K562 (cell line): ENCODE results near the gene CDK5RAP3. TPM values are rescaled to one million over a fixed set of nuclear protein-coding genes. Genes with fewer than 3 reads are reported as not detected.

Experiments
- ARHGAP35 ChIP-seq: fragments of 450-650 bp; IDR thresholded peaks from 2 replicates; pipeline ENCODE4 v1.6.1; 2018; ENCODE audit not compliant: partially characterized antibody
- ARID1B ChIP-seq: fragments of 450-650 bp; IDR thresholded peaks from 2 replicates; pipeline ENCODE4 v1.6.1; 2016; ENCODE audit warnings: antibody characterized with exemption, mild to moderate bottlenecking, inconsistent platforms
- CBFA2T2 ChIP-seq: fragments of 450-650 bp; conservative IDR thresholded peaks from 2 replicates; pipeline ENCODE4 v1.6.1; 2017; ENCODE audit warnings: mild to moderate bottlenecking
- CHD2 ChIP-seq: IDR thresholded peaks from 2 replicates; pipeline ENCODE4 v1.6.1; 2011; ENCODE audit warnings: low read depth, low read length
- DMBX1 ChIP-seq: fragments of 250-450 bp; sonication (Bioruptor Pico); IDR thresholded peaks from 2 replicates; pipeline ENCODE4 v1.8.0; 2022; ENCODE audit warnings: inconsistent platforms, mild to moderate bottlenecking, moderate library complexity, borderline replicate concordance
- EGR1 ChIP-seq: fragments of 450-650 bp; conservative IDR thresholded peaks from 2 replicates; pipeline ENCODE4 v1.6.1; 2017; ENCODE audit warnings: mild to moderate bottlenecking
- FOSL1 ChIP-seq: fragments of 200-800 bp; sonication (Bioruptor generic); conservative IDR thresholded peaks from 2 replicates; pipeline ENCODE4 v1.6.1; 2016; ENCODE audit warnings: missing genetic modification characterization, missing compliant biosample characterization
- GATAD2B ChIP-seq: fragments of 450-650 bp; IDR thresholded peaks from 2 replicates; pipeline ENCODE4 v1.6.1; 2017; ENCODE audit warnings: mild to moderate bottlenecking, borderline replicate concordance
- JUN ChIP-seq, 2 experiments: sonication (generic) in 1 of 2; formaldehyde crosslinking in 1 of 2; IDR thresholded peaks; 2 replicates each; pipeline versions ENCODE4 v1.6.1 to v1.8.0; 2012 to 2022; ENCODE audit warnings: borderline replicate concordance in 2 of 2, mild to moderate bottlenecking in 2 of 2, improper control_type of control experiment in 1 of 2, low read depth in 1 of 2, low read length in 1 of 2, missing genetic modification reagents in 1 of 2
- KDM2B ChIP-seq: fragments of 250-450 bp; sonication (Bioruptor Pico); IDR thresholded peaks from 2 replicates; pipeline ENCODE4 v1.8.0; 2021; ENCODE audit warnings: mild to moderate bottlenecking, moderate library complexity
- L3MBTL2 ChIP-seq: fragments of 450-650 bp; IDR thresholded peaks from 2 replicates; pipeline ENCODE4 v1.6.1; 2016; ENCODE audit warnings: mild to moderate bottlenecking, moderate library complexity
- MECOM ChIP-seq: fragments of 250-450 bp; sonication (Bioruptor Pico); IDR thresholded peaks from 2 replicates; pipeline ENCODE4 v1.8.0; 2022; ENCODE audit warnings: inconsistent platforms
- MEIS2 ChIP-seq: fragments of 450-650 bp; IDR thresholded peaks from 2 replicates; pipeline ENCODE4 v1.6.1; 2014; ENCODE audit warnings: mild to moderate bottlenecking; ENCODE audit not compliant: partially characterized antibody
- PML ChIP-seq: IDR thresholded peaks from 2 replicates; pipeline ENCODE4 v1.6.1; 2012; ENCODE audit warnings: low read length, inconsistent platforms
- SRF ChIP-seq, 2 experiments: fragments of 250-450, 450-650 bp in 1 of 2; sonication (Bioruptor Pico) in 1 of 2; sonication (generic) in 1 of 2; formaldehyde crosslinking; IDR thresholded peaks; 2 replicates each; pipeline versions ENCODE4 v1.5.0 to v1.5.1; 2020 to 2022; ENCODE audit warnings: mild to moderate bottlenecking in 1 of 2, missing genetic modification reagents in 1 of 2
- TBP ChIP-seq: optimal IDR thresholded peaks from 2 replicates; pipeline ENCODE3; 2011; ENCODE audit warnings: low read depth, low read length, improper control_type of control experiment
- TCF7 ChIP-seq: sonication (generic); IDR thresholded peaks from 2 replicates; pipeline ENCODE4 v1.6.1; 2016; ENCODE audit warnings: antibody characterized with exemption, borderline replicate concordance
- ZFP36 ChIP-seq: fragments of 150-350 bp; IDR thresholded peaks from 2 replicates; pipeline ENCODE4 v1.6.1; 2018; ENCODE audit warnings: low read length, low read depth; ENCODE audit not compliant: partially characterized antibody
- ZNF589 ChIP-seq: fragments of 200-800 bp; sonication (Bioruptor generic); IDR thresholded peaks from 2 replicates; pipeline ENCODE4 v1.6.1; 2016; ENCODE audit warnings: low read depth, missing genetic modification characterization, missing compliant biosample characterization
- polyA plus RNA-seq, 8 experiments: library from polyadenylated mRNA; depleted of rRNA in 4 of 8; stranded (reverse) in 5 of 8; unstranded in 3 of 8; fragments of >200 nt; fragmentation: Nextera tagmentation in 2 of 8; fragmentation: Illumina TruSeq in 1 of 8; extraction: Ambion mirVana in 2 of 8; extraction: Trizol in 1 of 8; gene quantifications; 2 replicates each; pipeline versions ENCODE4 v1.2.1 to v1.2.3, GENCODE V29; 2011 to 2014; ENCODE audit warnings: inconsistent platforms in 1 of 8, missing spikeins in 1 of 8
- total RNA-seq, 7 experiments: library from RNA; depleted of rRNA in 6 of 7; stranded (reverse); fragments of >200 nt in 6 of 7; fragmentation: Illumina TruSeq in 2 of 7; extraction: Trizol in 2 of 7; gene quantifications; 2 replicates each; pipeline versions ENCODE4 v1.2.1 to v1.2.3, GENCODE V29; 2011 to 2021; ENCODE audit warnings: low replicate concordance in 1 of 7
- TF ChIP-seq, protein P1 (sequence below), 2 experiments: fragments of 200-800 bp in 1 of 2; sonication (Bioruptor generic) in 1 of 2; sonication (generic) in 1 of 2; formaldehyde crosslinking in 1 of 2; IDR thresholded peaks in 1 of 2; conservative IDR thresholded peaks in 1 of 2; 2 replicates each; pipeline versions ENCODE4 v1.5.0 to v1.6.1; 2016 to 2020; ENCODE audit warnings: missing compliant biosample characterization in 1 of 2, missing genetic modification characterization in 1 of 2, missing genetic modification reagents in 1 of 2
- TF ChIP-seq, protein P2 (sequence below): fragments of 250-450 bp; sonication (Bioruptor Pico); IDR thresholded peaks from 2 replicates; pipeline ENCODE4 v1.8.0; 2021; ENCODE audit warnings: borderline replicate concordance, mild to moderate bottlenecking, moderate library complexity; ENCODE audit not compliant: poor library complexity, severe bottlenecking
- TF ChIP-seq, protein P3 (sequence below): fragments of 450-650 bp; formaldehyde crosslinking; IDR thresholded peaks from 2 replicates; pipeline ENCODE4 v1.4.0; 2022; ENCODE audit warnings: missing genetic modification characterization
- TF ChIP-seq, protein P4 (sequence below): sonication (generic); formaldehyde crosslinking; IDR thresholded peaks from 2 replicates; pipeline ENCODE4 v1.9.0; 2022; ENCODE audit warnings: mild to moderate bottlenecking, missing genetic modification reagents
- TF ChIP-seq, protein P5 (sequence below): fragments of 250-450 bp; sonication (Bioruptor Pico); IDR thresholded peaks from 2 replicates; pipeline ENCODE4 v1.8.0; 2021; ENCODE audit warnings: mild to moderate bottlenecking, moderate library complexity

Gene CDK5RAP3
- total and polyA plus RNA-seq, 9 of the 15 experiments (the other 6 are each of a cell fraction or from before 2014, with no cell fraction given) = 44.2 to 202 (median 91.5) TPM

DNA sequence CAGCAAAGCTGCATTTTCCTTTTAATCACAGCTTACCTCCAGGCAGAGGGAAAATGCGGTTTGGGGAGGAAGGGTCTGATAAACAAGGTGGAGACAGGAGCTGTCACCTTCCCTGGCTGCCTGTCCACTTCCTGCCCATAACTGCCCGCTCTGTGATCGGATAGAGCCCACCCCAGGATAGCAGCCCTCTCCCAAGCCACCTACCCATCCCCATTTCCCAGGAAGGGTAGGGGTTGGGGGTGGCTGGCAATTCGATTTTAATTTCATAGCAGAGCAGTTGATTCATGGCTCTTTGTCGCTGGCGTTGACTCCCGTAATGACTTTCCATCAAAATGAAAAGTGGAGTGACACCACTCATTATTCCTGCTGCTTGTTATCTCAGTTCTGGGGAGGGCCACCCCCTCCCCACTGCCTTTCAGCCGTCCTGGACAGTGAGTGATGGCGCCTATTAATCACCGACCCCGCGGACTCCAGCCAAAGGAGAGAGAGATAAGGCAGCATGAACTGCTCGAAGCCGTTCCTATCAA lies 11.2 kb downstream of the CDK5RAP3 start (continued):
- no peak for TF ChIP-seq KDM2B (CRISPR knock-in tag)
- peak; percentile 31; the same call in 1 of the 2 replicates for TF ChIP-seq PML
- TF ChIP-seq, protein P1, sequence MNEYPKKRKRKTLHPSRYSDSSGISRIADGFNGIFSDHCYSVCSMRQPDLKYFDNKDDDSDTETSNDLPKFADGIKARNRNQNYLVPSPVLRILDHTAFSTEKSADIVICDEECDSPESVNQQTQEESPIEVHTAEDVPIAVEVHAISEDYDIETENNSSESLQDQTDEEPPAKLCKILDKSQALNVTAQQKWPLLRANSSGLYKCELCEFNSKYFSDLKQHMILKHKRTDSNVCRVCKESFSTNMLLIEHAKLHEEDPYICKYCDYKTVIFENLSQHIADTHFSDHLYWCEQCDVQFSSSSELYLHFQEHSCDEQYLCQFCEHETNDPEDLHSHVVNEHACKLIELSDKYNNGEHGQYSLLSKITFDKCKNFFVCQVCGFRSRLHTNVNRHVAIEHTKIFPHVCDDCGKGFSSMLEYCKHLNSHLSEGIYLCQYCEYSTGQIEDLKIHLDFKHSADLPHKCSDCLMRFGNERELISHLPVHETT (CRISPR knock-in tag; conservative IDR thresholded peaks at IDR 0.05 in 1 of 2, IDR thresholded peaks at IDR 0.05 in 1 of 2) = peak in 1 of 2 experiments; percentile 19; a peak in 1 of 4 replicates
- peak; percentile 78 for TF ChIP-seq ARID1B
- TF ChIP-seq TBP = no peak
- peak; percentile 25; the same call in 1 of the 2 replicates for TF ChIP-seq DMBX1
- peak; percentile 73 for TF ChIP-seq EGR1
- TF ChIP-seq, protein P2, sequence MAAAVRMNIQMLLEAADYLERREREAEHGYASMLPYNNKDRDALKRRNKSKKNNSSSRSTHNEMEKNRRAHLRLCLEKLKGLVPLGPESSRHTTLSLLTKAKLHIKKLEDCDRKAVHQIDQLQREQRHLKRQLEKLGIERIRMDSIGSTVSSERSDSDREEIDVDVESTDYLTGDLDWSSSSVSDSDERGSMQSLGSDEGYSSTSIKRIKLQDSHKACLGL (CRISPR knock-in tag) = no peak
- TF ChIP-seq, protein P3, sequence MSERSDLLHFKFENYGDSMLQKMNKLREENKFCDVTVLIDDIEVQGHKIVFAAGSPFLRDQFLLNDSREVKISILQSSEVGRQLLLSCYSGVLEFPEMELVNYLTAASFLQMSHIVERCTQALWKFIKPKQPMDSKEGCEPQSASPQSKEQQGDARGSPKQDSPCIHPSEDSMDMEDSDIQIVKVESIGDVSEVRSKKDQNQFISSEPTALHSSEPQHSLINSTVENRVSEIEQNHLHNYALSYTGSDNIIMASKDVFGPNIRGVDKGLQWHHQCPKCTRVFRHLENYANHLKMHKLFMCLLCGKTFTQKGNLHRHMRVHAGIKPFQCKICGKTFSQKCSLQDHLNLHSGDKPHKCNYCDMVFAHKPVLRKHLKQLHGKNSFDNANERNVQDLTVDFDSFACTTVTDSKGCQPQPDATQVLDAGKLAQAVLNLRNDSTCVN = no peak
- TF ChIP-seq TCF7 = 0 out of 2 replicates have a peak, but pooled peaks have one; percentile 8
- peak; percentile 85 for TF ChIP-seq GATAD2B
- peak; percentile 52 for TF ChIP-seq ZFP36
- peak; percentile 100 for TF ChIP-seq MEIS2
- no peak for TF ChIP-seq CHD2
- TF ChIP-seq CBFA2T2 = peak; percentile 46
- TF ChIP-seq, protein P4, sequence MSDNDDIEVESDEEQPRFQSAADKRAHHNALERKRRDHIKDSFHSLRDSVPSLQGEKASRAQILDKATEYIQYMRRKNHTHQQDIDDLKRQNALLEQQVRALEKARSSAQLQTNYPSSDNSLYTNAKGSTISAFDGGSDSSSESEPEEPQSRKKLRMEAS (CRISPR knock-in tag) = no peak; the same call in 1 of the 2 replicates
- TF ChIP-seq SRF (CRISPR knock-in tag; IDR thresholded peaks at IDR 0.05) = no peak
- TF ChIP-seq ZNF589 (CRISPR knock-in tag) = 0 out of 2 replicates have a peak, but pooled peaks have one; percentile 55
- TF ChIP-seq L3MBTL2 = peak; percentile 39; the same call in 1 of the 2 replicates
- TF ChIP-seq MECOM (CRISPR knock-in tag) = peak; percentile 56; the same call in 1 of the 2 replicates
- peak; percentile 66 for TF ChIP-seq FOSL1
- TF ChIP-seq, protein P5, sequence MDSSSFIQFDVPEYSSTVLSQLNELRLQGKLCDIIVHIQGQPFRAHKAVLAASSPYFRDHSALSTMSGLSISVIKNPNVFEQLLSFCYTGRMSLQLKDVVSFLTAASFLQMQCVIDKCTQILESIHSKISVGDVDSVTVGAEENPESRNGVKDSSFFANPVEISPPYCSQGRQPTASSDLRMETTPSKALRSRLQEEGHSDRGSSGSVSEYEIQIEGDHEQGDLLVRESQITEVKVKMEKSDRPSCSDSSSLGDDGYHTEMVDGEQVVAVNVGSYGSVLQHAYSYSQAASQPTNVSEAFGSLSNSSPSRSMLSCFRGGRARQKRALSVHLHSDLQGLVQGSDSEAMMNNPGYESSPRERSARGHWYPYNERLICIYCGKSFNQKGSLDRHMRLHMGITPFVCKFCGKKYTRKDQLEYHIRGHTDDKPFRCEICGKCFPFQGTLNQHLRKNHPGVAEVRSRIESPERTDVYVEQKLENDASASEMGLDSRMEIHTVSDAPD (CRISPR knock-in tag) = no peak
- TF ChIP-seq ARHGAP35 = peak; percentile 97
- no peak for TF ChIP-seq JUN (IDR thresholded peaks at IDR 0.05; ENCODE audit: borderline replicate concordance, low read depth, low read length)
- no peak for TF ChIP-seq JUN (CRISPR knock-in tag; IDR thresholded peaks at IDR 0.05; ENCODE audit: borderline replicate concordance)
